Measurements from ENCODE around the gene MYLK2. TPM values are rescaled to one million over a fixed set of nuclear protein-coding genes. Genes with fewer than 3 reads are reported as not detected.

MYLK2 gene
- total RNA-seq, 2 experiments from 2014 or later, result 0.66 to 0.89 TPM

- Mint-ChIP-seq H3K36me3 (ENCODE audit: low read depth) (peaks cover 2% of the 10 kb centered on the region), H3K27me3 (ENCODE audit: low read depth) (peaks cover 56% of the 10 kb centered on the region), H3K4me1 (ENCODE audit: low read depth) (peaks cover 14% of the 10 kb centered on the region), H3K4me3 (peak overlapping the region; percentile 30), H3K9me3 (ENCODE audit: insufficient read depth) (no peaks in the 10 kb centered on the region), H3K27ac (no peak overlapping the region)
- ATAC-seq, result no peak
- CTCF ChIA-PET, result interaction anchor here (0.9 to 1.8 kb wide), 6 partner anchors 9 to 81 kb away, joined by 3 to 9 read pairs (median 4); partner anchors contain the start of gene PDRG1
- no peak for DNase-seq
- POLR2A ChIA-PET, result no interaction called here
These were observed 51.8 kb downstream of the MYLK2 start for GRCh38 chr20:31870726-31871617.

- DNase-seq (no peak), ATAC-seq (no peak)
- no peak overlapping the region for H3K27ac Mint-ChIP-seq
- peaks cover 14% of the 10 kb centered on the region for H3K4me1 Mint-ChIP-seq (ENCODE audit: low read depth)
- H3K27me3 Mint-ChIP-seq (ENCODE audit: low read depth), result peaks cover 59% of the 10 kb centered on the region
- POLR2A ChIA-PET, result no interaction called here
- peaks cover 2% of the 10 kb centered on the region for H3K36me3 Mint-ChIP-seq (ENCODE audit: low read depth)
- H3K4me3 Mint-ChIP-seq, result no peak overlapping the region
- CTCF ChIA-PET, result interaction anchor here (0.9 to 1.8 kb wide), 6 partner anchors 9 to 80 kb away, joined by 3 to 9 read pairs (median 4); partner anchors contain the start of gene PDRG1
- no peaks in the 10 kb centered on the region for H3K9me3 Mint-ChIP-seq (ENCODE audit: insufficient read depth)
These were observed 52.4 kb downstream of the MYLK2 start for GRCh38 chr20:31871618-31871954.

GRCh38 chr20:31872406-31872805 is 53.2 kb downstream of the MYLK2 start:
- Mint-ChIP-seq H3K36me3 (ENCODE audit: low read depth) (peaks cover 2% of the 10 kb centered on the region), H3K9me3 (ENCODE audit: insufficient read depth) (no peaks in the 10 kb centered on the region), H3K27ac (no peak overlapping the region), H3K27me3 (ENCODE audit: low read depth) (peaks cover 57% of the 10 kb centered on the region), H3K4me3 (no peak overlapping the region), H3K4me1 (ENCODE audit: low read depth) (peaks cover 14% of the 10 kb centered on the region)
- ChIA-PET POLR2A (no interaction called here), CTCF (interaction anchor here (1.2 to 1.8 kb wide), 4 partner anchors 13 to 80 kb away, joined by 3 to 9 read pairs (median 4); partner anchors contain the start of gene PDRG1)
- DNase-seq, result no peak
- no peak for ATAC-seq

GRCh38 chr20:31875671-31876070 is 56.5 kb downstream of the MYLK2 start:
- ATAC-seq (no peak), DNase-seq (no peak)
- Mint-ChIP-seq H3K9me3 (ENCODE audit: insufficient read depth) (no peaks in the 10 kb centered on the region), H3K4me3 (no peak overlapping the region), H3K27me3 (ENCODE audit: low read depth) (peaks cover 53% of the 10 kb centered on the region), H3K27ac (no peak overlapping the region), H3K36me3 (ENCODE audit: low read depth) (no peaks in the 10 kb centered on the region), H3K4me1 (ENCODE audit: low read depth) (peaks cover 18% of the 10 kb centered on the region)
- ChIA-PET POLR2A (no interaction called here), CTCF (no interaction called here)

GRCh38 chr20:31877684-31878083 is 58.5 kb downstream of the MYLK2 start:
- H3K4me1 Mint-ChIP-seq (ENCODE audit: low read depth), result peaks cover 13% of the 10 kb centered on the region
- DNase-seq, result no peak
- ChIA-PET POLR2A (no interaction called here), CTCF (interaction anchor here (2.0 to 2.7 kb wide), 2 partner anchors 24 to 31 kb away, joined by 8 to 11 read pairs; no protein-coding TSS in a partner anchor)
- H3K27ac Mint-ChIP-seq, result no peak overlapping the region
- H3K36me3 Mint-ChIP-seq (ENCODE audit: low read depth), result no peaks in the 10 kb centered on the region
- H3K4me3 Mint-ChIP-seq, result no peak overlapping the region
- no peaks in the 10 kb centered on the region for H3K9me3 Mint-ChIP-seq (ENCODE audit: insufficient read depth)
- peaks cover 41% of the 10 kb centered on the region for H3K27me3 Mint-ChIP-seq (ENCODE audit: low read depth)
- ATAC-seq, result no peak

GRCh38 chr20:31879143-31879987 is 60.2 kb downstream of the MYLK2 start:
- Mint-ChIP-seq H3K4me1 (ENCODE audit: low read depth) (peaks cover 13% of the 10 kb centered on the region), H3K9me3 (ENCODE audit: insufficient read depth) (no peaks in the 10 kb centered on the region), H3K27me3 (ENCODE audit: low read depth) (peaks cover 35% of the 10 kb centered on the region), H3K36me3 (ENCODE audit: low read depth) (no peaks in the 10 kb centered on the region), H3K4me3 (peak overlapping the region; percentile 87), H3K27ac (peak overlapping the region; percentile 62)
- ChIA-PET POLR2A (interaction anchor here (0.6 kb wide), 1 partner anchor 756 kb away, joined by 3 read pairs; no protein-coding TSS in a partner anchor), CTCF (interaction anchor here (0.6 to 2.8 kb wide), 9 partner anchors 19 to 769 kb away, joined by 3 to 13 read pairs (median 4); partner anchors contain the start of gene PDRG1)
- peak; percentile 86 for DNase-seq
- ATAC-seq, result peak; percentile 96

GRCh38 chr20:31881945-31882344 is 62.8 kb downstream of the MYLK2 start:
- ChIA-PET CTCF (interaction anchor here (0.6 to 1.6 kb wide), 2 partner anchors 35 to 220 kb away, joined by 4 read pairs; no protein-coding TSS in a partner anchor), POLR2A (no interaction called here)
- H3K9me3 Mint-ChIP-seq (ENCODE audit: insufficient read depth), result no peaks in the 10 kb centered on the region
- peaks cover 25% of the 10 kb centered on the region for H3K27me3 Mint-ChIP-seq (ENCODE audit: low read depth)
- peaks cover 13% of the 10 kb centered on the region for H3K4me1 Mint-ChIP-seq (ENCODE audit: low read depth)
- no peaks in the 10 kb centered on the region for H3K36me3 Mint-ChIP-seq (ENCODE audit: low read depth)
- ATAC-seq (no peak), DNase-seq (no peak)
- no peak overlapping the region for H3K27ac Mint-ChIP-seq
- H3K4me3 Mint-ChIP-seq, result no peak overlapping the region

GRCh38 chr20:31883829-31884228 is 64.7 kb downstream of the MYLK2 start:
- H3K27me3 Mint-ChIP-seq (ENCODE audit: low read depth), result peaks cover 17% of the 10 kb centered on the region
- H3K36me3 Mint-ChIP-seq (ENCODE audit: low read depth), result no peaks in the 10 kb centered on the region
- H3K27ac Mint-ChIP-seq, result no peak overlapping the region
- DNase-seq (no peak), ATAC-seq (no peak)
- ChIA-PET POLR2A (no interaction called here), CTCF (interaction anchor here (1.4 kb wide), 1 partner anchor 68 kb away, joined by 3 read pairs; the partner anchor contains the start of gene PDRG1)
- no peaks in the 10 kb centered on the region for H3K9me3 Mint-ChIP-seq (ENCODE audit: insufficient read depth)
- no peak overlapping the region for H3K4me3 Mint-ChIP-seq
- peaks cover 13% of the 10 kb centered on the region for H3K4me1 Mint-ChIP-seq (ENCODE audit: low read depth)

Other genes starting within 250 kb of the MYLK2 start
- under 1 TPM; 0.42 to 0.50 TPM for gene ID1, start 214.1 kb upstream of the MYLK2 start, total RNA-seq
- not detected for gene COX4I2, start 181.4 kb upstream of the MYLK2 start, total RNA-seq
- gene BCL2L1, start 96.5 kb upstream of the MYLK2 start, total RNA-seq, result 10 to 100 TPM; 71.4 to 73.0 TPM
- gene TPX2, start 80.1 kb upstream of the MYLK2 start, total RNA-seq, result 100 to 1,000 TPM; 172 to 174 TPM
- gene FOXS1, start 26.2 kb downstream of the MYLK2 start, total RNA-seq, result not detected
- not detected for gene DUSP15, start 51.2 kb downstream of the MYLK2 start, total RNA-seq
- not detected for gene TTLL9, start 51.3 kb downstream of the MYLK2 start, total RNA-seq
- 10 to 100 TPM; 15.0 to 16.1 TPM for gene PDRG1, start 132.7 kb downstream of the MYLK2 start, total RNA-seq
- under 1 TPM in 1 of 2 experiments, not detected in 1; 0.03 TPM for gene XKR7, start 148.8 kb downstream of the MYLK2 start, total RNA-seq
- not detected for gene CCM2L, start 191.1 kb downstream of the MYLK2 start, total RNA-seq
- gene HCK, start 232.9 kb downstream of the MYLK2 start, total RNA-seq, result not detected